Measurements from ENCODE around the gene MYCT1. TPM values are rescaled to one million over a fixed set of nuclear protein-coding genes. Genes with fewer than 3 reads are reported as not detected.

MYCT1 gene
- total RNA-seq, 1 experiment from 2014 or later, result 0.17 TPM

DNA sequence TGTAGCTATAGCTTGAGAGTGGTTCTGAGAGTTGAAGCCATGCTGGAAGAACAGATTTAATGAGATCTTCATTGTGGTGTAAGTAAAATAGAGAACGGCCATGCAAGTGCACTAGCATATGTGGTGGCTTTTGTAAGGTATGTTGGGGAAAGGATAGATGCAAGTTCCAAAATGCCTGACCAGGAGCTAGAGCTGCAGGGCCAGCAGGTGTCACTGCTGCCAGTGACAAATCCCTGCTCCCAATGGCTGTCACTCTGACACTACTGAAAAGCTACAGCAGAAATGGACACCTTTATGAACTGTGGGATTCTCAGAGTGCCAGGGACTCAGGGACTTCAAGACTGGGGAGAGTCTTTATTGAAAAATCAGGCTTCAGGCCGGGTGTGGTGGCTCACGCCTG, 29.8 kb downstream of the MYCT1 start:
- Mint-ChIP-seq H3K27me3 (ENCODE audit: low read depth) (no peaks in the 10 kb centered on the region), H3K4me3 (no peak overlapping the region), H3K27ac (no peak overlapping the region), H3K9me3 (peaks cover under 1 to 6% of the 10 kb centered on the region in 2 experiments; a peak in 4 of 5 replicates), H3K36me3 (ENCODE audit: insufficient read depth in 1 of 3, low read depth in 3 of 3) (peaks cover 0 to 6% (median 0%) of the 10 kb centered on the region in 3 experiments; a peak in 2 of 7 replicates), H3K4me1 (peaks cover 0 to 5% of the 10 kb centered on the region in 2 experiments; a peak in 2 of 4 replicates)
- H3K27me3 ChIP-seq (ENCODE audit: insufficient read depth, low read length), result no peaks in the 10 kb centered on the region
- no peak overlapping the region for H3K23ac ChIP-seq (ENCODE audit: insufficient read length, low read depth, low read length)
- H3K4me2 ChIP-seq (ENCODE audit: insufficient read depth, insufficient read length, low read length), result no peak overlapping the region
- H3K79me1 ChIP-seq (ENCODE audit: insufficient read depth, low read depth, low read length, poor library complexity, severe bottlenecking), result no peaks in the 10 kb centered on the region
- H4K20me1 ChIP-seq (ENCODE audit: control insufficient read depth, insufficient read depth, insufficient read length), result no peaks in the 10 kb centered on the region
- H4K91ac ChIP-seq (ENCODE audit: insufficient read length, low read depth, low read length), result no peak overlapping the region
- no peak overlapping the region for H2BK20ac ChIP-seq (ENCODE audit: low read depth, low read length, poor library complexity, severe bottlenecking)
- no peak overlapping the region for H4K8ac ChIP-seq (replicated peaks; ENCODE audit: insufficient read length, low read depth, low read length)
- H3K18ac ChIP-seq (ENCODE audit: insufficient read length, low read depth, low read length), result no peak overlapping the region
- H3K56ac ChIP-seq (ENCODE audit: insufficient read length, low read depth, low read length), result no peak overlapping the region
- no peaks in the 10 kb centered on the region; the same call in 1 of the 2 replicates for H3K4me1 ChIP-seq (ENCODE audit: insufficient read depth, low read length)
- peak; percentile 53 for DNase-seq
- H3K79me2 ChIP-seq (ENCODE audit: insufficient read depth, low read length), result no peaks in the 10 kb centered on the region
- H3K4ac ChIP-seq (ENCODE audit: low read depth, low read length), result no peak overlapping the region
- no peak overlapping the region for H2BK12ac ChIP-seq (ENCODE audit: insufficient read length, low read depth, low read length)
- H3T11ph ChIP-seq (ENCODE audit: low read length), result no peak overlapping the region
- H3K23me2 ChIP-seq (ENCODE audit: insufficient read length, low read depth, low read length, poor library complexity, severe bottlenecking), result no peaks in the 10 kb centered on the region
- WGBS (ENCODE audit: extremely low coverage, insufficient read length, low lambda C conversion rate), result no CpG with 5 or more reads among the region's 3 CpGs
- no peak overlapping the region for H4K5ac ChIP-seq (ENCODE audit: insufficient read length, low read depth, low read length)
- H2BK15ac ChIP-seq (ENCODE audit: low read depth, low read length), result no peak overlapping the region
- no peak overlapping the region for H3K27ac ChIP-seq (ENCODE audit: insufficient read length, low read depth, low read length)
- TF ChIP-seq, protein P1, sequence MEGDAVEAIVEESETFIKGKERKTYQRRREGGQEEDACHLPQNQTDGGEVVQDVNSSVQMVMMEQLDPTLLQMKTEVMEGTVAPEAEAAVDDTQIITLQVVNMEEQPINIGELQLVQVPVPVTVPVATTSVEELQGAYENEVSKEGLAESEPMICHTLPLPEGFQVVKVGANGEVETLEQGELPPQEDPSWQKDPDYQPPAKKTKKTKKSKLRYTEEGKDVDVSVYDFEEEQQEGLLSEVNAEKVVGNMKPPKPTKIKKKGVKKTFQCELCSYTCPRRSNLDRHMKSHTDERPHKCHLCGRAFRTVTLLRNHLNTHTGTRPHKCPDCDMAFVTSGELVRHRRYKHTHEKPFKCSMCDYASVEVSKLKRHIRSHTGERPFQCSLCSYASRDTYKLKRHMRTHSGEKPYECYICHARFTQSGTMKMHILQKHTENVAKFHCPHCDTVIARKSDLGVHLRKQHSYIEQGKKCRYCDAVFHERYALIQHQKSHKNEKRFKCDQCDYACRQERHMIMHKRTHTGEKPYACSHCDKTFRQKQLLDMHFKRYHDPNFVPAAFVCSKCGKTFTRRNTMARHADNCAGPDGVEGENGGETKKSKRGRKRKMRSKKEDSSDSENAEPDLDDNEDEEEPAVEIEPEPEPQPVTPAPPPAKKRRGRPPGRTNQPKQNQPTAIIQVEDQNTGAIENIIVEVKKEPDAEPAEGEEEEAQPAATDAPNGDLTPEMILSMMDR (conservative IDR thresholded peaks at IDR 0.05), result peak; percentile 50; the same call in 2 of the 3 replicates
- no peaks in the 10 kb centered on the region for H3K9me3 ChIP-seq (ENCODE audit: control insufficient read depth, low read depth, low read length)
- H2AK5ac ChIP-seq (ENCODE audit: insufficient read length, low read length), result no peak overlapping the region
- H3K9ac ChIP-seq (ENCODE audit: extremely low read depth, insufficient read length, low read length), result no peak overlapping the region
- no peak overlapping the region for H2AFZ ChIP-seq (ENCODE audit: low read length)
- H2BK120ac ChIP-seq (ENCODE audit: low read depth, low read length, poor library complexity, severe bottlenecking), result no peak overlapping the region
- H2BK5ac ChIP-seq (ENCODE audit: insufficient read length, low read length), result no peak overlapping the region
- H3K14ac ChIP-seq (ENCODE audit: insufficient read depth, low read length), result no peak overlapping the region
